NCI-H1436 (cell line): ENCODE data around the gene CASR.
"Not testable (repeated sequence)": the region's sequence is repeated elsewhere in the genome, so short reads cannot be mapped to it uniquely, and the experiment has no call there.

ENCODE experiments used
- DNase-seq: peaks from one replicate; lab custom pipeline; 2025; lab: John Stamatoyannopoulos, UW

The CASR gene, protein sequence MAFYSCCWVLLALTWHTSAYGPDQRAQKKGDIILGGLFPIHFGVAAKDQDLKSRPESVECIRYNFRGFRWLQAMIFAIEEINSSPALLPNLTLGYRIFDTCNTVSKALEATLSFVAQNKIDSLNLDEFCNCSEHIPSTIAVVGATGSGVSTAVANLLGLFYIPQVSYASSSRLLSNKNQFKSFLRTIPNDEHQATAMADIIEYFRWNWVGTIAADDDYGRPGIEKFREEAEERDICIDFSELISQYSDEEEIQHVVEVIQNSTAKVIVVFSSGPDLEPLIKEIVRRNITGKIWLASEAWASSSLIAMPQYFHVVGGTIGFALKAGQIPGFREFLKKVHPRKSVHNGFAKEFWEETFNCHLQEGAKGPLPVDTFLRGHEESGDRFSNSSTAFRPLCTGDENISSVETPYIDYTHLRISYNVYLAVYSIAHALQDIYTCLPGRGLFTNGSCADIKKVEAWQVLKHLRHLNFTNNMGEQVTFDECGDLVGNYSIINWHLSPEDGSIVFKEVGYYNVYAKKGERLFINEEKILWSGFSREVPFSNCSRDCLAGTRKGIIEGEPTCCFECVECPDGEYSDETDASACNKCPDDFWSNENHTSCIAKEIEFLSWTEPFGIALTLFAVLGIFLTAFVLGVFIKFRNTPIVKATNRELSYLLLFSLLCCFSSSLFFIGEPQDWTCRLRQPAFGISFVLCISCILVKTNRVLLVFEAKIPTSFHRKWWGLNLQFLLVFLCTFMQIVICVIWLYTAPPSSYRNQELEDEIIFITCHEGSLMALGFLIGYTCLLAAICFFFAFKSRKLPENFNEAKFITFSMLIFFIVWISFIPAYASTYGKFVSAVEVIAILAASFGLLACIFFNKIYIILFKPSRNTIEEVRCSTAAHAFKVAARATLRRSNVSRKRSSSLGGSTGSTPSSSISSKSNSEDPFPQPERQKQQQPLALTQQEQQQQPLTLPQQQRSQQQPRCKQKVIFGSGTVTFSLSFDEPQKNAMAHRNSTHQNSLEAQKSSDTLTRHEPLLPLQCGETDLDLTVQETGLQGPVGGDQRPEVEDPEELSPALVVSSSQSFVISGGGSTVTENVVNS

DNA sequence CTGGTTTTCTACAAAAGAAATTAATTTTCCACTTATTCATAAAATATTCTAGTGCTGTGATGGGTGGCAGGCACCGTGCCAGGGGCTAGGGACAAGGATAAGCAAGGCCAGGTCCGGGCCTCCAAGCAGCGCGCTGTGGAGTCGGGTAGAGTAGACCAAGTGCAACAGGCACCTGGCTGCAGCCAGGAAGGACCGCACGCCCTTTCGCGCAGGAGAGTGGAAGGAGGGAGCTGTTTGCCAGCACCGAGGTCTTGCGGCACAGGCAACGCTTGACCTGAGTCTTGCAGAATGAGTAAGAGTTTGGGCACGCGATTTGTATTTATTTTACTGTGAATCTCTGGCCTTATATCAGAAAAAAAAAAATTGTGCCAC, at the start of gene CASR:
Gene CASR (plus strand): TSS at position 148 of the 372 bp plus-strand sequence. CDS start 70,522 bp downstream, outside the sequence.
- DNase-seq = no peak

DNA sequence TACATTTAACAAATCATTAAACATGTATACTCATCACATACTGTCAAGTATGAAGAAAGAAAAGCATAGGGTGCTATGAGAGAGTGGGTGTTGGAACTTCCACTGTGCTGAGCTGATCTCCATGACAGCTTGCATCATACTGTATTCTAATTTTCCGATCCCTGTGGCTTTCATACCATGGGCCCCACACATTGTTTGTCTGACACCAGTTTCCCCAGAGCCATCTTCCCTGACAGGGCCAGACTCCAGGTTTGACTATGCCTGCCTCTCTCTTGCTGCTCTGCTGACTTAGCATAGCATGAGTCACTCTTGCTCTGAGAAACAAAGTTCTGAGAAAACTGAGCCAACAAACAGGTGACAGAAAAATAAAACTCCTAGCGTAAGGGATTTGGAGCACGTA, 37.0 kb upstream of the CASR start:
- no peak for DNase-seq

DNA sequence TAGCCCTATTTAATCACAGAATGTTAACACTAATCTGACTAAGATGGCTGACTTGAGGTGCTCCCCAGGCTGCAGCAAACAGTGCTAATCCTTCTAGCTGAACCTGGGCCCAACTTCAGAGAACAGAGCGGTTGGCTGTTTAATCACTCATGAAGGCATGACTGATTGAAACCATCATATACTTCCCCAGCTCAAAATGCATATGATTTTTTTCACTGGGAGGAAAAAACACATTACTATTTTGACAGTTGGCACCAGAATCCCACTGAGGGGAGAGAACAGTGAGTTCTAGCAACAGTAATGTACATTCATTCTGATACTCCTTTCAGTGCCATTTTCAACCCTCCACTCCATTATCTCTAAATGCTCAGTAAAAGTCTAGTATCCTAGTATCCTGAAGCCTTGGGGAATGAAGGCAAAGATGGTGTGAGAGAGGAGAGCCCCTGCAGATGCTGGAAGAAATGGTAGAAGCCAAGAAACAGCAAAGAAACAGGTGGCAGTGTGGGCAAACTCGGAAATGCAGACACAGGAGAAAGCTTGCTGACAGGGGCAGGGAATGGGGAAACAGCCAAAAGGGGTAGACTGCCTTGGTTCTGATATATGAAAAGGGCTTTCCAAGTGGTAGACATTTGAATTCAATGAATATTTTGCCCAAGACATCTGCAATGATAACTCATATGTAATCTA, 34.4 kb upstream of the CASR start:
- no peak for DNase-seq

DNA sequence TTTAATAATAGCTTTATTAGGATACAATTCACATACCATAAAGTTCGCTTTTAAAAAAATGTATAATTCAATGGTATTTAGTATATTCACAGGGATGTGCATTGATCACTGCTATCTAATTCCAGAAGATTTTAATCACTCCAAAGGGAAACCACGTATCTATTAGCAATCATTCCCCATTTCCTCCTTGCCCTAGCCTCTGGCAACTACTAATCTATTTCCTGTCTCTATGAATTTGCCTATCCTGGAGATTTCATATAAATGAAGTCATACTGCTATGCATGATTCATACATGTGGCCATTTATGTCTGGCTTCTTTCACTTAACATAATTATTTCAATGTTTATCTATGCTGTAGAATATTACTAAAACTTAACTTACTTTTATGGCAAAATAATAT, 32.0 kb upstream of the CASR start:
- no peak for DNase-seq

DNA sequence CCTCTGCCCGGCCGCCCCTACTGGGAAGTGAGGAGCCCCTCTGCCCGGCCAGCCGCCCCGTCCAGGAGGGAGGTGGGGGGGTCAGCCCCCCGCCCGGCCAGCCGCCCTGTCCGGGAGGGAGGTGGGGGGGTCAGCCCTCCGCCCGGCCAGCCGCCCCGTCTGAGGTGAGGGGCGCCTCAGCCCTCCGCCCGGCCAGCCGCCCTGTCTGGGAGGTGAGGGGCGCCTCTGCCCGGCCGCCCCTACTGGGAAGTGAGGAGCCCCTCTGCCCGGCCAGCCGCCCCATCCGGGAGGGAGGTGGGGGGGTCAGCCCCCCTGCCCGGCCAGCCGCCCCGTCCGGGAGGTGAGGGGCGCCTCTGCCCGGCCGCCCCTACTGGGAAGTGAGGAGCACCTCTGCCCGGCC, 18.5 kb upstream of the CASR start:
- DNase-seq = not testable (repeated sequence)

DNA sequence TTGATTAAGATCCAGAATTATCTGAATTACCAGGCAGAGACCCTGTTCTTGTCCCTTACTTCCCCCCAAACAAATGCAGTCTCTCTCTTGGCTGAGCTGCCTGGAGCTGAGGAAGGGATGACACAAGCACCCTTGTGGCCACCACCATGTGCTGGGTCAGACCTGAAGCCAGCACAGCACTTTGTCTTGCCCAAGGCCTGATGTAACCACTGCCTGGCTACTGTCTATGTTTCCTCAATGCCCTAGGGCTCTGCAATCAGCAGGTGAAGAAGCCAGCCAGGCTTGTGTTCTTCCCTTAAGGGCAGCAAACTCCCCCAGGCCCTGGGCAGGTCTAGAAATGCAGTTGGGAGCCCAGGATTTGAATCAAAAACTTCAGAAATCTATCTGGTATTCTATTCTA, 15.8 kb upstream of the CASR start:
- no peak for DNase-seq

DNA sequence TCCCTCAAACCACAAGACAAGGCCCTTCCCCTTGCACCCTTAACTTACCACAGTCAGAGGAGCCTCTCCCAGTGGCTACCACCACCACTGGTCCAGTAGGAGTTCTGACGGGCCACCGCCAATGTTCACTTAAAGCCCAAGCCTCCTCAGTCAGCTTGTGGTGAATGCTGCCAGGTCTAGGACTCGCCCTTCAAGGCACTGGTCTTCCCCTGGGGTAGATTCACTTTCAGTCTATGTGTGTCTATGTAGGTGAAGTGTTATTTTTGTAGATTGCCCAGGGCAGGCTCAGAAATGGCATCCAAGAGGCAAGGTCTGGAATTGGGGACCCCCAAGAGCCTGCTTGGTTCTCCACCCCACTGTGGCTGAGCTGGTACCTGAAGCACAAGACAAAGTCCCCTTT, 15.4 kb upstream of the CASR start:
- DNase-seq = no peak

DNA sequence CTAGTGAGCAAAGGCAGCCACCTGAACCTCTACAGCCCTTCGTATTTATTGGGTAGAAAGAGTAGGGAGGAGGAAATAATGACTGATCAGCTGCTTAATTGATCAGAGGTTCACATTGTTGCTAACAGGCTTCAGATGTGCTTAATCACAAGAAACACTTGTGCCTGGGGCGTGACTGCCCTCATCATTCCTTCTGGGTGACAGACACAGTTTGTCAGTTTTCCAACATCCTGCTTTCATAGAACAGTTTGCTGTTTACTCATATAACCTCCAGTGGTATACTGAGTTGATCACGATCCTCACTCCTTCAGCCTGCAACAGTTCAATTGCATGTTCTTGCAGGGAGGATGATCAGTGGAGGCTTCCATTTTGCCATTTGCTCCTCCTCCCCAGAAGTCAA, 13.6 kb upstream of the CASR start:
- no peak for DNase-seq

DNA sequence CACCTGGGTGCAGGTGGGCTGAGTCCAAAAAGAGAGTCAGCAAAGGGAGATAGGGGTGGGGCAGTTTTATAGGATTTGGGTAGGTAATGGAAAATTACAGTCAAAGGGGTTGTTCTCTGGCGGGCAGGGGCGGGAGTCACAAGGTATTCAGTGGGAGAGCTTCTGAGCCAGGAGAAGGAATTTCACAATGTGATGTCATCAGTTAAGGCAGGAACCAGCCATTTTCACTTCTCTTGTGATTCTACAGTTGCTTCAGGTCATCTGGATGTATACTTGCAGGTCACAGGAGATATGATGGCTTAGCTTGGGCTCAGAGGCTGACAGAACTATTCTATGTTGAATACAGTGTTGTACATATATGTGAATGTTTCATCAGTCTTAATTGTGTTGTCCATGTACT, 12.1 kb upstream of the CASR start:
- DNase-seq = not testable (repeated sequence)

DNA sequence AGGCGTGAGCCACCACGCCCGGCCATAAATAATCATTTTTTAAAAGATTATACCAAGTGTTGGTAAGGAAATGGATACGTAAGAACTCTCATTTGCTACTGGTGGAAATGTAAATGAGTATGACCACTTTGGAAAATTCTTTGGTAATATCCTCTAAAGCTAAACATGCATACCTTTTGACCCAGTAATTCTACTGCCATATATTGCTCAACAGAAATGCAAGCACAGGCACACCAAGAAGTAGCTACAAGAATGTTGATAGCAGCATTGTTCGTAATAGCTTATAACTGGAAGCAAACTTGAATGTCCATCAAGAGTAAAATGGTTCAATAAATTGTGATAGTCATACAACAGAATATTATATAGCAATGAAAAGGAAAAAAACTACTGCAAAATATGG, 4.8 kb upstream of the CASR start:
- DNase-seq = no peak

DNA sequence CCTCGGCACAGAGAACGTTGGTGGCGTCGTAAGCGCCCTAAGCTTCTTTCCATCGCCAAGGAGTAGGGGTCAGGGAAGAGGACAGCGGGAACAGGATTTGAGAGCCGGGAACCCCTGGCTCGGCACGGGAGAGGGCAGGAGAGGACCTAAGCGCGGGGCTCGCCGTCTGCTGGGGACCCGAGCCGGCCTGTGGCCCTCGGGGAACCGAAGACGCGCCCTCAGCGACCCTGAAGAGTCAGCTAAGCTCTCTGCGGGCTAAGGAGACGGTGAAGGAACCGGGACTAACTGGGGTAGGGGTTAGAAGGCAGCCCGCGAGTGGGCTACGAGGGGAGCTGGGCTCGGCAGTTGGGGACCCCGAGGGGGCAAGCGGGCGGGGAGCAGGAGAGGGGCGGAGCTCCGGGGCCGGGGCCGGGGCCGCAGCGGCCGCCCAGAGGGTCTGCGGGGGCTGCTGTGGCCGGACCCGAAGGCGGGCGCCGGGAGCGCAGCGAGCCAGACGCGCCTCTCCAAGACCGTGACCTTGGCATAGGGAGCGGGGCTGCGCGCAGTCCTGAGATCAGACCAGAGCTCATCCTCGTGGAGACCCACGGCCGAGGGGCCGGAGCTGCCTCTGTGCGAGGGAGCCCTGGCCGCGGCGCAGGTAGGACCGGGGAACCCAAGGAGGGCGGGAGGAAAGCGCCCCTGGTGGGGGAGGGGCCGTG, 574 bp downstream of the CASR start:
- no peak for DNase-seq

DNA sequence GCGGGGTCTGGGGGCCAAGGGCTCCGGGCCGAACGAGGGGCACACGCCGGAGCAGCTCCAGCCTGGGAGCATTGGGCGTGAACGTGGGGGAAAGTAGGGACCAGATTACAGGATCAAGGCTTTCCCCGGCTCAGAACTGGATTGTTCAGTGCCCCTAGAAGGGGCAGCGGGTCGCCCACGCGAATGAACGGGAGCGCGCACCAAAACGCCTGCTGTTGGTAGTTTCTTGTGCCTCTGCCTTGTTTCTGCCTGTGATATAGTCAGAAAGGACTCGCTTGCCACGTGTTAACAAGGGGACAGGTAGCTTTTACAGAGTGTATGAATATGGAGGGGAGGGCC, 1.1 kb downstream of the CASR start:
- no peak for DNase-seq

DNA sequence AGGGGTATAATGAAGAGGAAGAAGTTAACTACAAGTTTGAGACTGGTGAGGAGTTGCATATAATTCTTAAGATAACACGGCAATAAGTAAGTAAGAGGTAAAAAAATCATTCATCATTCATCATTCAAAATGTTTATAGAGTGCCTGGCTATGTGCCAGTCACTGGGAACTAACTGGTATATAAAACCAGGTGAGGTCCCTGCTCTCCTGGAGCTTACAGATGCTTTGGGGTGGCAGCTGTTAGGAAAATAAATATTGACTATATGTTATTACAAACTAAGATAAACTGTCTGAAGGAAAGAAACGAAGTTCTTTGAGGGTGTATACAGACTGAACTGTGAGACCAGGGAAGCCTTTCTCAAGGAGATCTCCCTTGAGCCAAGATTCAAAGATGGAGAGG, 2.9 kb downstream of the CASR start:
- no peak for DNase-seq

DNA sequence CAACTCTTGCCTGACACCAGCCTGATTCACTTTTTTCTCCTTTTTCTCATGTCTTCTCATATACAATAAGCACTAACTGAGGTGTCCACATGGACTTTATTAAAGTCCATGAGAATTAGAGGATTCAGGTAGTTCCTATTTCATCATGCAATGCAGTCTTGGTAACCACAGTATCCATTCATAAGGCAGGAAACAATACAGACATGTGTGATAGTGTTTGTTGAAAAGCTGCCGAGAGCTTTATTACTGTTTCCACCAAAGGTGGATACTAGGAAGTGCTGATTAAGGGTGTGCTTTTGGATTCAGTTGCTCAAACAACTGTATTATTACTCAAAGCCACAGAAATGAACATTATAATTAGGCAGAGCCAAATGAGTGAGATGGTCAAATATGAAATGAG, 5.3 kb downstream of the CASR start:
- no peak for DNase-seq

DNA sequence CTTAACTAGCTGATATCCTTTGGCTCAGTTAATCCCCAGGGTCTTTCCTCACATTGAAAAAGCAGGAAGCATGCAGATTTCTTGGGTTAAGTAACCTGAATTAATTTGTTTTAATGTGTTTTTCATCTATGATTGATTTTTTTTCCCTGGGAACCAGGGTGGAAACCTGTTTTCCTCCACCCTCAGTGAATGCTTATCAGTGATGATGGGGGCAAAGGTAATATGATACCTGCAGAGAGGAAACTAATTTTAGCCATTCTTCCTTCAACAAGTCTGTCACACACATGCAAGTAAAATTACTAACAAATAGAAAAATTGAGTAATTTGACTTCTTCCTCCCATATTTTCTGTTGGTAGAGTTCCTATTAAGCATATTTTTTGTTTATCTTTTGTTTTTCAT, 5.9 kb downstream of the CASR start:
- no peak for DNase-seq

DNA sequence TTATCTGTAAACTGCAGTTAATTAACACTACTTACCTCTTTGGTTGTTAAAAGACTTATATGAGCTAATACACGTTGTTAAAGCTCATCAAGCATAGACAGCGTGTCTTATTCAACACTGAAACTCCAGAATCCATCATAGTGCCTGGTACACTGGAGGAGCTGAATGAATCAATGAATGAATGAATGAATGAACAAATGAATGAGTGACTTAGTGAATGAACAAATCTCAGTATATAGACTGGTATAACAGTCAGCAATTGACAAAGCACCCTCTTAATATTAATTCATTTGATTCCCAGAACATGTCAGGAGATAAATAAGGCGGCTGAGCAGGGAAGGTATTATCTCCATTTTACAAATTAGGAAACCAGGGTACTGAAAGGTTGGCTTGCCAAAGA, 7.1 kb downstream of the CASR start:
- DNase-seq = no peak

DNA sequence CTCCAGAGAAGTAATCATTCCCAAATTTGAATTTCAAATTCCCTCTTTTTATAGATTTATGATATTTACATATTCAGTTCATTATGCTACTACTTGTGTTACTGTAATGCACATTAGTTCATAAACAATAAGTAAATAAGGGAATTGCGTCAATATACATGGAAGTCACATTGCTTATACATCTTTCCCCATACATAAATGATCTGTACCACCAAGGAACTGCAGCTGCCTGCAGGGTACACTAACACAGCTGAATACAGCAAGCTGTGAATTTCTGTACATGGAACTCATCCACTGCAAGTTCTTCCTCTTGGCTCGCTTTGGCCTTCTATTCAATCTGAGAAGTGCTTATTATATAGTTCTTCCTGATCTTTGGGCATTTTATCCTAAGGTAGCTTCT, 15.5 kb downstream of the CASR start:
- DNase-seq = no peak

DNA sequence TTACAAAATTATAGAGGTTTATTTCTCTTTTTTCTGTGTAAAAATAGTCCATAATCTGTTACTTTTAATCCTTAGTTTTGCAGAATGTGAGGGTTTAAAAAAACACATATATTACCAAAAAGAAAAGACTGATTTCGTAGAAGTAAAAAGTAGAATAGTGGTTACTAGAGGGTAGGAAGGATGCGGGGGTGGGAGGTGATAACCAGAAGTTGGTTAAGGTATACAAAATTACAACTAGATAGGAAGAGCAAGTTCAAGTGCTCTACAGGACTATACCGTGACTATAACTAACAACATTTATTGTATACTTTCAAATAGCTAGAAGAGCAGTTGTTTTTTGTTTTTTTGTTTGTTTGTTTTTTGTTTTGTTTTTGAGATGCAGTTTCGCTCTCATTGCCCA, 16.1 kb downstream of the CASR start:
- DNase-seq = no peak

DNA sequence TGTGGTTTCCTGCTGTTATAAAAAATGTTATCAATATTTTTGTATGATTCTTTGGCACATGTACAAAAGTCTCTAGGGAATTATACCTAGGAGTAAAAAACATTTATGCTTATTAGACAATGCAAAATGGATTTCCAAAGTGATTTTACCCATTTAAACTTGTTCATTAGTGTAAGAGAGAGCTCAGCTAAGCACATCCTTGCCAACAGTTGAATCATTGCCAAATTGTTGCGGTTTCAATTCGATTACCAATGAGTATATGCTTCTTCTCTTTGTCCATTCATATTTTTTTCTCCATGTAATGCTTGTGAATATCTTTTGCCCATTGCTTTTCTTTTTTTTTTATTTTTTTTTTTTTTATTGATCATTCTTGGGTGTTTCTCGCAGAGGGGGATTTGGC, 17.2 kb downstream of the CASR start:
- DNase-seq = no peak

DNA sequence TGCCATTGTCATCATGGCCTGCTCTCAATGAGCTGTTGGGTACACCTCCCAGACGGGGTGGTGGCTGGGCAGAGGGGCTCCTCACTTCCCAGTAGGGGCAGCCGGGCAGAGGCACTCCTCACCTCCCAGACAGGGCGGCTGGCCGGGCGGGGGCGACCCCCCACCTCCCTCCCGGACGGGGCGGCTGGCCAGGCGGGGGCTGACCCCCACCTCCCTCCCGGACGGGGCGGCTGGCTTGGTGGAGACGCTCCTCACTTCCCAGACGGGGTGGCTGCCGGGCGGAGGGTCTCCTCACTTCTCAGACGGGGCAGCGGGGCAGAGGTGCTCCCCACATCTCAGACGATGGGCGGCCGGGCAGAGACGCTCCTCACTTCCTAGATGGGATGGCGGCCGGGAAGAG, 18.0 kb downstream of the CASR start:
- DNase-seq = not testable (repeated sequence)

DNA sequence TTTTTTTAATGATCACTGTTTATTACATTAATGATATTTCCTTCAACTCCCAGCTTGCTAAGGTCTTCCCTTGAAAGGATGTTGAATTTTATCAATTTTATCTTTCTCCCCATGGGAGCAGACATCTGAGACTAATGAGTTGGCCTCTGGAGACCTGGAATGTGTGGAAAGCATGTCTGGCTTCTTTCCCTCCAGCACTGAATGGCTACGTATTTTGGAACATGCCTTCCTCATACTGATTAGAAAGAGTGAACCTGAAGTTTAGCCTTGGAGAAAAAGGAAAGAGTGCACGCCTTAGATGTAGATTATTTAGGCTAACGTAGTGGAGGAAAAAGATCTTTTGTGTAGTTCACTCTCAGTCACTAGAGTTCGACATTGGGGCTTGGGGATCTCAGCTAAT, 25.1 kb downstream of the CASR start:
- DNase-seq = no peak

DNA sequence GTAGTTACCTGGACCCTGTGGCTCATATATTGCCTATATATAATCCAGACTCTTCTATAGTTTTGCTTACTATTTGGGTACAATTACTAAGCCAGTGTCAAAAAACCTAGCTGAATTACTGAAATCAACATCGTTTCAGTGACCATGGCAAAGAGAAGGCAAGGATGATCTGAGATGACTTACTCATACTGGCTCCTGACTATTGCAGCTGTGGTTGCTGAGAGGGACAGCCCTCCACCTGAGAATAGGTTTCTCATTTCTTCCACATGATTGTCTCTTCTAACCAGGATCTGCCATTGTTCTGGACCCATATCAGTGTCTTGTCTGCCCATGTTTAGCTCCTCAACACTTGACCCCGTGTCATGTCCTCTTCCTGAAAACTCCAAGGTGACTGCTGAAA, 30.2 kb downstream of the CASR start:
- DNase-seq = no peak
